Hematopoietic multipotent progenitor cell treated with erythropoietin and hydrocortisone succinate and interleukin-3 and kit ligand, for 4 days (in vitro differentiated cells): ENCODE data around the gene PEBP1.
"Not testable (repeated sequence)": the region's sequence is repeated elsewhere in the genome, so short reads cannot be mapped to it uniquely, and the experiment has no call there.

Experiments
- DNase-seq: peaks from one replicate; pipeline ENCODE4 v3.0.0-alpha.2; 2015

The PEBP1 gene

GRCh38 chr12:118135788-118136558 lies at the start of gene PEBP1:
PEBP1 (plus strand) TSS chr12:118136124; CDS start chr12:118136210, 86 bp downstream.
- DNase-seq, result peak; percentile 96

- DNase-seq, result no peak
Measured at GRCh38 chr12:118089782-118090181, 46.1 kb upstream of the PEBP1 start.

DNA sequence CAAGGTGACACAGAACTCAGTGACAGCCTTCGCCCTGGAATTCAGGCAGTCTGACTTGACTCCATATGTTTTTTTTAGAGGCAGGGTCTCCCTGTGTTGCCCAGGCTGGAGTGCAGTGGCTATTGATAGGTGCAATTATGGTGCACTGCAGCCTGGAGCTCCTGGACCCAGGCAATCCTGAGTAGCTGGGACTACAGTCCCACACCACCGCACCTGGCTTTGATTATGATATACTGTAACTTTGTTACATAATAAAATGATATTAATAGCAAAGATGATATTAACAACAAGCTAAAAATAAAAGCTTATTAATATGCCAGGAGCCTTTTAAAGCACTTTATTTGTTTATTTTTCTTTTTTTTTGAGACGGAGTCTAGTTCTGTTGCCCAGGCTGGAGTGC lies 41.9 kb upstream of the PEBP1 start:
- no peak for DNase-seq

GRCh38 chr12:118098401-118098800 lies 37.5 kb upstream of the PEBP1 start:
- no peak for DNase-seq

- DNase-seq, result no peak
Measured at GRCh38 chr12:118098911-118099671, 36.8 kb upstream of the PEBP1 start.

- no peak for DNase-seq
Measured at GRCh38 chr12:118101051-118101450, 34.9 kb upstream of the PEBP1 start.

- DNase-seq, result no peak
Measured at GRCh38 chr12:118102070-118102469, 33.9 kb upstream of the PEBP1 start.

GRCh38 chr12:118102609-118103008 lies 33.3 kb upstream of the PEBP1 start:
- DNase-seq, result no peak

GRCh38 chr12:118103201-118103600 lies 32.7 kb upstream of the PEBP1 start:
- peak; percentile 45 for DNase-seq

- DNase-seq, result peak; percentile 62
Measured at GRCh38 chr12:118103601-118104382, 32.1 kb upstream of the PEBP1 start, which contains the start of gene VSIG10. VSIG10 (minus strand) TSS chr12:118104011; CDS start chr12:118103671, 340 bp downstream.

DNA sequence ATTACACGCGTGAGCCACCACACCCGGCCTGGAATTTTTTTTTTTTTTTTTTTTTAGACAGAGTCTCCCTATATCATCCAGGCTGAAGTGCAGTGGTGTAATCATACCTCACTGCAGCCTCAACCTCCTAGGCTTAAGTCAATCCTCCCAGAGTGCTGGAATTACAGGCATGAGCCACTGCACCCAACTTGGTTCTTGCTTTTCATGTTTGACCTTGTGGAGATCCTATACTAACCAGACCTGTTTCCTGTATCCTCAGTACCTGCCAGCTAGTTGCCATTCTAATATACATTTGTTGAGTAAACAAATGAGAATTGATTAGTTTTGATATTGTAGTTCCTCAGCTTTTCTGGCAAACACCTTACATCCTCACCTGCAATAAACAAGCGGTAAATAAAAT lies 28.9 kb upstream of the PEBP1 start:
- DNase-seq, result no peak

DNA sequence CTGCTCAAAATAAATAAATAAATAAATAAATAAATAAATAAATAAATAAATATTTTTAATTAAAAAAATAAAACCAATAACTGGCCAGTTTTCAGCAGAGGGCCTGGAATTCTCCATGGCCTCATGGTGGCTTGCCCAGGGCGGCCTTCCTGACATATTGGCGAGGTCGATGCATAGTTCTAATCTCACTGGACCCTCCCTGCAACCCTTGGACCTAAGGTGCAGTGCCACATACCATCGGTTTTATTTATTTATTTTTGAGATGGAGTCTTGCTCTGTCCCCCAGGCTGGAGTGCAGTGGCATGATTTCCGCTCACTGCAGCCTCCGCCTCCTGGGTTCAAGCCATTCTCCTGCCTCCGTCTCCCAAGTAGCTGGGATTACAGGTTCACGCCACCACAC lies 28.2 kb upstream of the PEBP1 start:
- DNase-seq, result no peak

DNA sequence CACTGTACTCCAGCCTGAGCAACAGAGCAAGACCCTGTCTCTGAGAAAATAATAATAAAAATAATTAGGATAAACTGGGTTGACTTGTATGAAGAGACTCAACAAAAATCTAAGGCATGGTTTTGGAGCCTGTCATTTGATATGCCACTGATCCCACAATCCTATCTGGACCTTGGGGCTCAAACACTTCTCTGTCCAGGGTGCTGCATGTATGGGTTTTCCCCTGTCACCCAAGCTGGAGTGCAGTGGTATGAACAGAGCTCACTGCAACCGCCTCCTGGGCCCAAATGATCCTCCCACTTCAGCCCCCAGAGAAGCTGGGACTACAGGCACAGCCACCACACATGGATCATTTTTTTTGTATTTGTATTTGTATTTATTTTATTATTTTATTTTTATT lies 26.8 kb upstream of the PEBP1 start:
- DNase-seq, result no peak

DNA sequence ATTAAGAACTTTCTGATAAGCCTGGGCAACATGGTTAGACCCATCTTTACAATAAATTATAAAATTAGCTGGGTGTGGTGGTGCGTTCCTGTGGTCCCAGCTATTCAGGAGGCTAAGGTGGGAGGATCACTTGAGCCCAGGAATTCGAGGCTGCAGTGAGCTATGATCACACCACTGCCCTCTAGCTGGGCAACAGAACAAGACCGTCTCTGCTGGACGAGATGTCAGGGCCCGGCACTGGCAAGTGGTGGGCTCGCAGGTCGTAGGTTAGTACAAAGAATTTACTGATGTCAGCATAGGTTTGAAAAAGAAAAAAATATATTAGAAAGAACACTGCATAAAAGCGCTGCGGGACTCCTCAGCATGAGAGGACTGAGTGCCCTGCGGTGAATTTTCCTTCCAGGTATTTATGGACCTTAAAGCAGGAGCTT lies 16.5 kb upstream of the PEBP1 start:
- DNase-seq, result no peak

- DNase-seq, result peak; percentile 83
Measured at GRCh38 chr12:118120579-118121363, 15.2 kb upstream of the PEBP1 start.

GRCh38 chr12:118122264-118122663 lies 13.7 kb upstream of the PEBP1 start:
- DNase-seq, result no peak

DNA sequence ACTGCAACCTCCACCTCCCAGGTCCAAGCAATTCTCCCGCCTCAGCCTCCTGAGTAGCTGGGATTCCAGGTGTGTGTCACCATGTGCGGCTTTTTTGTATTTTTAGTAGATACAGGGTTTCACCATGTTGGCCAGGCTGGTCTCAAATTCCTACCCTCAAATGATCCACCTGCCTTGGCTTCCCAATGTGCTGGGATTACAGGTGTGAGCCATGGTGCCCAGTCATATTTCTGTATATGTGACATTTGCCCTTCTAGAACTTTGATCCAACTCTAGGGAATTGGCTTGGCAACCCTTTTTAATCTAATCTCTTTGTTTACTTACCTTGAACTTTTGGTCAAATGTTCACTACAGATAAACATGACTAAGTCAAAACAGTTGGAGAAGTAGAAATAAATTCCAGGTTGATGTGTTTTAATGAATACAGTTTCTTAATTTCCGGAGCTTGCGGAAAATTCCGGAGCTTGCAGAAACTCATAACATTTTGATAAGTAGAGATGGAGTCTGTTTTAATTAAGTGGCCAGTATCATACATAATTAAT lies 11.5 kb upstream of the PEBP1 start:
- DNase-seq, result no peak

- DNase-seq, result no peak
Measured at GRCh38 chr12:118125743-118126118, 10.2 kb upstream of the PEBP1 start.

- DNase-seq, result no peak
Measured at GRCh38 chr12:118126119-118126757, 9.7 kb upstream of the PEBP1 start.

- DNase-seq, result no peak
Measured at GRCh38 chr12:118127867-118128266, 8.1 kb upstream of the PEBP1 start.

- DNase-seq, result not testable (repeated sequence)
Measured at GRCh38 chr12:118129436-118129835, 6.5 kb upstream of the PEBP1 start.

DNA sequence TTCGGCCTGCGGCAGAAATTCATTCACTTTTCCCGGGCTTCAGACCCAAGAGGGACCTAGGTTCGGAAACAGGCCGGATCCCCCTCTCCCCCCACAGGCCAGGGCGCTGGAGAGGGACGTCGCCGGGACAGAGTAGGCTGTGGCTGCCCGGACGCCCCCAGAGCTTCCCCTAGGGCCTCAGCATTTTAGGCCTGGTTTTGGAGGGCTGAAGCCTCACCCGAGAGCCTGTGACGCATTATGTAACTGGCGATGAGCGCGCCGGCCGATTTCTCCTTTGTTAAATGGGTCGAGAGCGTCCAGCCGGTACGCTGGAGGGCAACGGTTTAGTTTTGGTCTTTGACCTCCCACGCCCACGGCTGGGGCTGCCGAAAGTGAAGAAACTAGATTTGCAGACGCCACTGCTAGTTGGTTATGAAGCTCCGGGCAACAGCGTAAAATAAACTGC lies 657 bp downstream of the PEBP1 start:
- peak; percentile 72 for DNase-seq
